CD4-positive, alpha-beta T cell treated with Interleukin-4 for 4 hours (primary cell): Measurements from ENCODE around the gene ABCF3.

ENCODE experiments used
- DNase-seq: peaks from one replicate; pipeline ENCODE4 v3.0.0-alpha.2; 2020

The ABCF3 gene

GRCh38 chr3:184234224-184234623, 48.2 kb downstream of the ABCF3 start:
- DNase-seq, result no peak

- no peak for DNase-seq
Measured at GRCh38 chr3:184234671-184235380, 48.8 kb downstream of the ABCF3 start.

- DNase-seq, result no peak
Measured at GRCh38 chr3:184235381-184236032, 49.5 kb downstream of the ABCF3 start.

- DNase-seq, result no peak
Measured at GRCh38 chr3:184236033-184236410, 50.0 kb downstream of the ABCF3 start.

GRCh38 chr3:184236636-184237035, 50.6 kb downstream of the ABCF3 start:
- no peak for DNase-seq

GRCh38 chr3:184237211-184237610, 51.2 kb downstream of the ABCF3 start:
- DNase-seq, result no peak

- DNase-seq, result no peak
Measured at GRCh38 chr3:184237807-184238206, 51.8 kb downstream of the ABCF3 start.

- no peak for DNase-seq
Measured at GRCh38 chr3:184238246-184238818, 52.3 kb downstream of the ABCF3 start.

- DNase-seq, result no peak
Measured at GRCh38 chr3:184239221-184239620, 53.2 kb downstream of the ABCF3 start.

GRCh38 chr3:184239708-184240107, 53.7 kb downstream of the ABCF3 start:
- DNase-seq, result no peak

- no peak for DNase-seq
Measured at GRCh38 chr3:184240384-184241140, 54.6 kb downstream of the ABCF3 start.

- no peak for DNase-seq
Measured at GRCh38 chr3:184241141-184241446, 55.1 kb downstream of the ABCF3 start.

- DNase-seq, result no peak
Measured at GRCh38 chr3:184241447-184242296, 55.7 kb downstream of the ABCF3 start.

GRCh38 chr3:184242297-184242685, 56.3 kb downstream of the ABCF3 start:
- DNase-seq, result no peak
